Inferior parietal cortex (tissue), 1 donor: Measurements from ENCODE around the gene FBXO33.
A peak's percentile ranks its signal among the peaks of the same experiment; 100 is the strongest.

Experiments
- DNase-seq: peaks from one replicate; pipeline ENCODE4 v3.0.0-alpha.2; 2016; ENCODE audit errors: extremely low spot score

The FBXO33 gene

GRCh38 chr14:39431416-39432178 lies 636 bp downstream of the FBXO33 start:
- DNase-seq, result no peak

- no peak for DNase-seq
These were observed 1.3 kb downstream of the FBXO33 start for GRCh38 chr14:39430762-39431415.

- no peak for DNase-seq
These were observed 4.1 kb downstream of the FBXO33 start for GRCh38 chr14:39428118-39428517.

GRCh38 chr14:39426605-39427004 lies 5.6 kb downstream of the FBXO33 start:
- DNase-seq, result no peak

- DNase-seq, result no peak
These were observed 6.3 kb downstream of the FBXO33 start for GRCh38 chr14:39425947-39426346.

GRCh38 chr14:39423793-39424192 lies 8.4 kb downstream of the FBXO33 start:
- no peak for DNase-seq

GRCh38 chr14:39422243-39422642 lies 10.0 kb downstream of the FBXO33 start:
- no peak for DNase-seq

GRCh38 chr14:39419272-39419671 lies 13.0 kb downstream of the FBXO33 start:
- no peak for DNase-seq

GRCh38 chr14:39417014-39417413 lies 15.2 kb downstream of the FBXO33 start:
- DNase-seq, result no peak

- DNase-seq, result no peak
These were observed 16.2 kb downstream of the FBXO33 start for GRCh38 chr14:39416072-39416471.

- no peak for DNase-seq
These were observed 25.7 kb downstream of the FBXO33 start for GRCh38 chr14:39406560-39406959.

GRCh38 chr14:39398382-39398781 lies 33.9 kb downstream of the FBXO33 start:
- no peak for DNase-seq

- DNase-seq, result no peak
These were observed 35.8 kb downstream of the FBXO33 start for GRCh38 chr14:39396448-39396847.

GRCh38 chr14:39395555-39396254 lies 36.5 kb downstream of the FBXO33 start:
- no peak for DNase-seq

- DNase-seq, result no peak
These were observed 38.9 kb downstream of the FBXO33 start for GRCh38 chr14:39393289-39393688.

- no peak for DNase-seq
These were observed 48.1 kb downstream of the FBXO33 start for GRCh38 chr14:39384177-39384576.

- DNase-seq, result no peak
These were observed 48.5 kb downstream of the FBXO33 start for GRCh38 chr14:39383741-39384140.

- DNase-seq, result no peak
These were observed 49.1 kb downstream of the FBXO33 start for GRCh38 chr14:39383026-39383660.

- no peak for DNase-seq
These were observed 49.8 kb downstream of the FBXO33 start for GRCh38 chr14:39382463-39382862.

- DNase-seq, result peak; percentile 41
These were observed 50.9 kb downstream of the FBXO33 start for GRCh38 chr14:39381366-39381765.

GRCh38 chr14:39376667-39377403 lies 55.4 kb downstream of the FBXO33 start:
- peak; percentile 19 for DNase-seq

GRCh38 chr14:39374851-39375250 lies 57.4 kb downstream of the FBXO33 start:
- no peak for DNase-seq
